Suprapubic skin (tissue), 4 donors: Measurements from ENCODE around the gene UCK2.
"Not testable (repeated sequence)": the region's sequence is repeated elsewhere in the genome, so short reads cannot be mapped to it uniquely, and the experiment has no call there.

Source experiments
- EP300 ChIP-seq: sonication (generic); formaldehyde crosslinking; IDR thresholded peaks from one replicate; pipeline ENCODE4 v1.6.1; 2017; ENCODE audit warnings: antibody characterized with exemption
- POLR2A ChIP-seq, 2 donors: fragments of 450-650 bp; IDR thresholded peaks; one replicate each; pipeline ENCODE4 v1.6.1; 2017; ENCODE audit warnings: antibody characterized with exemption in 2 of 2, mild to moderate bottlenecking in 2 of 2, moderate library complexity in 2 of 2
- POLR2AphosphoS5 ChIP-seq, 3 donors: sonication (generic); formaldehyde crosslinking; IDR thresholded peaks; one replicate each; pipeline ENCODE4 v1.6.1; 2017; ENCODE audit warnings: antibody characterized with exemption in 3 of 3
- TF ChIP-seq, protein P1 (sequence below), 2 donors: fragments of 200-600 bp in 1 of 2; fragments of 450-650 bp in 1 of 2; sonication (generic) in 1 of 2; IDR thresholded peaks; one replicate each; pipeline ENCODE4 v1.5.1; 2016 to 2019; ENCODE audit warnings: antibody characterized with exemption in 2 of 2, mild to moderate bottlenecking in 1 of 2, moderate library complexity in 1 of 2

DNA sequence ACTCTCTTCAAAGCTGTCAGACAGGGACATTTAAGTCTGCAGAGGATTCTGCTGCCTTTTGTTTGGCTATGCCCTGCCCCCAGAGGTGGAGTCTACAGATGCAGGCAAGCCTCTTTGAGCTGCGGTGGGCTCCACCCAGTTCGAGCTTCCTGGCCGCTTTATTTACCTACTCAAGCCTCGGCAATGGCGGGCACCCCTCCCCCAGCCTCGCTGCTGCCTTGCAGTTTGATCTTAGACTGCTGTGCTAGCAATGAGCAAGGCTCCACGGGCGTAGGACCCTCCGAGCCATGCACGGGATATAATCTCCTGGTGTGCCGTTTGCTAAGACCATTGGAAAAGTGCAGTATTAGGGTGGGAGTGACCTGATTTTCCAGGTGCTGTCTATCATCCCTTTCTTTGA, 43.9 kb upstream of the UCK2 start:
- TF ChIP-seq POLR2AphosphoS5 (IDR thresholded peaks at IDR 0.05); POLR2A (IDR thresholded peaks at IDR 0.05); EP300: not testable (repeated sequence)
- TF ChIP-seq, protein P1, sequence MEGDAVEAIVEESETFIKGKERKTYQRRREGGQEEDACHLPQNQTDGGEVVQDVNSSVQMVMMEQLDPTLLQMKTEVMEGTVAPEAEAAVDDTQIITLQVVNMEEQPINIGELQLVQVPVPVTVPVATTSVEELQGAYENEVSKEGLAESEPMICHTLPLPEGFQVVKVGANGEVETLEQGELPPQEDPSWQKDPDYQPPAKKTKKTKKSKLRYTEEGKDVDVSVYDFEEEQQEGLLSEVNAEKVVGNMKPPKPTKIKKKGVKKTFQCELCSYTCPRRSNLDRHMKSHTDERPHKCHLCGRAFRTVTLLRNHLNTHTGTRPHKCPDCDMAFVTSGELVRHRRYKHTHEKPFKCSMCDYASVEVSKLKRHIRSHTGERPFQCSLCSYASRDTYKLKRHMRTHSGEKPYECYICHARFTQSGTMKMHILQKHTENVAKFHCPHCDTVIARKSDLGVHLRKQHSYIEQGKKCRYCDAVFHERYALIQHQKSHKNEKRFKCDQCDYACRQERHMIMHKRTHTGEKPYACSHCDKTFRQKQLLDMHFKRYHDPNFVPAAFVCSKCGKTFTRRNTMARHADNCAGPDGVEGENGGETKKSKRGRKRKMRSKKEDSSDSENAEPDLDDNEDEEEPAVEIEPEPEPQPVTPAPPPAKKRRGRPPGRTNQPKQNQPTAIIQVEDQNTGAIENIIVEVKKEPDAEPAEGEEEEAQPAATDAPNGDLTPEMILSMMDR (IDR thresholded peaks at IDR 0.05) = not testable (repeated sequence)
